Mucosa of descending colon (tissue), 3 donors: ENCODE results near the gene SFTPA2. TPM values are rescaled to one million over a fixed set of nuclear protein-coding genes. Genes with fewer than 3 reads are reported as not detected.
"Not testable (repeated sequence)": the region's sequence is repeated elsewhere in the genome, so short reads cannot be mapped to it uniquely, and the experiment has no call there.

Experiments
- ATAC-seq: fragments of 200-7000 bp; cut with Tn5 transposase; one replicate; pipeline ENCODE4 v1.9.1; 2020; ENCODE audit warnings: mild to moderate bottlenecking, moderate library complexity
- DNase-seq, 3 donors: peaks; one replicate each; pipeline ENCODE4 v3.0.0-alpha.2; 2020
- H3K36me3 ChIP-seq: fragments of 200-600 bp; one replicate; pipeline ENCODE4 v1.8.0; 2021; ENCODE audit warnings: low read depth, mild to moderate bottlenecking
- H3K4me1 ChIP-seq: fragments of 200-600 bp; one replicate; pipeline ENCODE4 v1.8.0; 2021; ENCODE audit warnings: low read depth, mild to moderate bottlenecking
- H3K4me3 ChIP-seq: fragments of 200-600 bp; one replicate; pipeline ENCODE4 v1.8.0; 2021; ENCODE audit warnings: mild to moderate bottlenecking
- H3K9me3 ChIP-seq: fragments of 200-600 bp; one replicate; pipeline ENCODE4 v1.8.0; 2021; ENCODE audit warnings: mild to moderate bottlenecking
- CTCF ChIP-seq: fragments of 200-600 bp; IDR thresholded peaks from one replicate; pipeline ENCODE4 v1.8.0; 2022; ENCODE audit warnings: antibody characterized with exemption, mild to moderate bottlenecking
- intact Hi-C, 2 donors: fragments of 100-400 bp; cut with DNase I in 1 of 2; cut with micrococcal nuclease in 1 of 2; formaldehyde crosslinking; loops; one replicate each; pipeline versions ENCODE4 v1.11.0 to v1.11.1; 2022; cut with DNase I, micrococcal nuclease
- total RNA-seq, 3 donors: library from RNA; stranded (reverse); fragmentation: NEBNext Ultra II Directional in 2 of 3; extraction: Animal tissue kit (Norgen Biotek cat#: 25700) in 2 of 3; gene quantifications; one replicate each; pipeline versions ENCODE4 v1.2.1 to v1.2.4, GENCODE V29; 2021 to 2023
- donor health status: DM: no; HTN: no; CAD: no; lungs with moderate emphysema.
- donor health status: DM: no; HTN: no; CAD: no.
- donor health status: DM: no; HTN: yes; CAD: no.

SFTPA2 gene
- total RNA-seq, 3 donors from 2014 or later, result 1.0 to 8.2 (median 2.8) TPM

GRCh38 chr10:79552143-79552542 lies 8.1 kb downstream of the SFTPA2 start:
- ATAC-seq (peak; percentile 21), DNase-seq (no peak)
- no peaks in the 10 kb centered on the region for H3K36me3 ChIP-seq
- no peaks in the 10 kb centered on the region for H3K4me1 ChIP-seq
- intact Hi-C loops, result no loop called here
- no peak for TF ChIP-seq CTCF
- no peaks in the 10 kb centered on the region for H3K9me3 ChIP-seq
- no peak overlapping the region for H3K4me3 ChIP-seq

DNA sequence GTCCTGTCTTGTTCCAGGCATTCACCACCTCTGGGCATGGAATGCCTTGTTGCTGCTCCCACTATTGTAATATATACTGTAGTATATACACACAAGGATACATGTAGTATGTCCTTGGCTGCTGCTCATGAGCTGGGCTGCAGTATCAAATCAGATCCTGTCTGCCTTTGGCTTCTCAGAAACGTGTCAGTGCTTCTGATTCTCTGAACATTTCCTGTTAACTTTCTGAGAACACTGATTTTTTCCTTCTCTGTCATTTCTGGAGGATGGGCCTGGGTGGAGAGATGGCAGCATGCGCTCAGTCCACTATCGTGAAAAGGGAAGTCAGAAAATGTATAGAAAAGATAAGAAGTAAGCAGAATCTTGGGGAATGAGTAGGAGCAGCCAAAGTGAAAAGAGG lies 12.2 kb downstream of the SFTPA2 start:
- no peaks in the 10 kb centered on the region for H3K9me3 ChIP-seq
- intact Hi-C loops, result no loop called here

GRCh38 chr10:79547128-79547527 lies 13.1 kb downstream of the SFTPA2 start:
- H3K36me3 ChIP-seq, H3K4me3 ChIP-seq, DNase-seq, H3K4me1 ChIP-seq, ATAC-seq, intact Hi-C loops, H3K9me3 ChIP-seq: not testable (repeated sequence)

More for the DNA sequence above, 12.2 kb downstream of the SFTPA2 start:
- ATAC-seq (no peak), DNase-seq (no peak)
- TF ChIP-seq CTCF, result no peak
- Histone ChIP-seq H3K36me3 (no peaks in the 10 kb centered on the region), H3K4me1 (no peaks in the 10 kb centered on the region), H3K4me3 (no peak overlapping the region)

DNA sequence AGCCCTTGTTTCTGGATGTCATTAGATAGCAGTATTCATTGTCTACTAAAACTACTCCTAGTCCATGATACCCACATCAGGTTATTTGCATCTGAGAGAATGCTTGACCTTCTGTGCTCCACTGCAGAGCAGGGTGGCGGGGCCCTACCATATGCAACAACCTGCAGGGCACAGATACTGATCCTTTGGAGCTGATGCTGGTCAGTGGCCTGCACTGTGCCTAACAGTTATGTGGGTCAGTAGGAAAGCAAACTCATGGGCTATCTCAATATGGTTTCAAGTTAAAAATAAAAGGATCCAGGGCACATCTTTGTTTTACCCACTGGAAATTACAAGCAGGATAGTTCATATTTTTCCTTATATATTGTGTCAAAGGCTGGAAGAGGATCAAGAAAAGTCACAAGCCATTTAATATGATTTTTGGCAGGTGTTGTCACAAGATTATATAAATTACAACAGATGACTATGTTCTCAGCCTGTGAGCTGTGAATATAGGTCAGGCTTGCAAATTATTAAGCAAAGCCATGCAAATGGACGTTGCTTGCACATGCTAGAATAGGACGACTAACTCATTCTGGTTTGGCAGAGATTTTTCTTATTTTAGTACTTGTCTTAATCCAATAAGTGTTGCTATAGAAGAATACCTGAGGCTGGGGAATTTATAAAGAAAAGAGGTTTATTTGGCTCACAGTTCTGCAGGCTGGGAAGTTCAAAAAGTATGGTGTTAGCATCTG lies 15.1 kb downstream of the SFTPA2 start:
- H3K9me3 ChIP-seq, intact Hi-C loops, ATAC-seq, H3K4me1 ChIP-seq, H3K36me3 ChIP-seq, DNase-seq, H3K4me3 ChIP-seq: not testable (repeated sequence)

- ATAC-seq, result peak; percentile 54
- intact Hi-C loops, result not testable (repeated sequence)
These were observed 15.8 kb downstream of the SFTPA2 start for GRCh38 chr10:79544408-79544807.

GRCh38 chr10:79542626-79543025 lies 17.6 kb downstream of the SFTPA2 start:
- intact Hi-C loops, result no loop called here
- no peak for ATAC-seq

More at GRCh38 chr10:79544408-79544807, 15.8 kb downstream of the SFTPA2 start:
- H3K4me3 ChIP-seq, DNase-seq, H3K4me1 ChIP-seq, H3K36me3 ChIP-seq, H3K9me3 ChIP-seq: not testable (repeated sequence)

DNA sequence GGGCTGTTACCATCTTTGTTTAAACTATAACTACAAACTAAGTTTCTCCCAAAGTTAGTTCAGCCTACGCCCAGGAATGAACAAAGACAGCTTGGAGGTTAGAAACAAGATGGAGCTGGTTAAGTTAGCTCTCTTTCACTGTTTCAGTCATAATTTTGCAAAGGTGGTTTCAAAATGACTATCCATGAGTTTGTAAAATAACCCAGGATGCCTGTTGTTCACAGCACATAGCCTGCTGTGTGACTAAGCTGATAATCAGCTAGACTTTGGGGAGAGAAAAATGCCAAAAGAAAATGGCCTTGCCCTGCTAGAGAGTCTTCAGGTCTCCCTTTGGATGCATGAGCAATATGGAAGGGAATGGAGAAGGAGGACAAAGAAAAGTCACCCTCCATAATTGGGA lies 19.3 kb downstream of the SFTPA2 start:
- ATAC-seq, H3K9me3 ChIP-seq, H3K4me1 ChIP-seq, intact Hi-C loops, H3K36me3 ChIP-seq, H3K4me3 ChIP-seq, DNase-seq: not testable (repeated sequence)

More at GRCh38 chr10:79542626-79543025, 17.6 kb downstream of the SFTPA2 start:
- no peak for TF ChIP-seq CTCF
- Histone ChIP-seq H3K36me3 (no peaks in the 10 kb centered on the region), H3K4me1 (no peaks in the 10 kb centered on the region), H3K4me3 (no peak overlapping the region), H3K9me3 (no peaks in the 10 kb centered on the region)
- DNase-seq, result no peak

GRCh38 chr10:79538311-79538710 lies 21.9 kb downstream of the SFTPA2 start:
- intact Hi-C loops, H3K4me1 ChIP-seq, H3K4me3 ChIP-seq, DNase-seq, H3K9me3 ChIP-seq, ATAC-seq, H3K36me3 ChIP-seq: not testable (repeated sequence)

DNA sequence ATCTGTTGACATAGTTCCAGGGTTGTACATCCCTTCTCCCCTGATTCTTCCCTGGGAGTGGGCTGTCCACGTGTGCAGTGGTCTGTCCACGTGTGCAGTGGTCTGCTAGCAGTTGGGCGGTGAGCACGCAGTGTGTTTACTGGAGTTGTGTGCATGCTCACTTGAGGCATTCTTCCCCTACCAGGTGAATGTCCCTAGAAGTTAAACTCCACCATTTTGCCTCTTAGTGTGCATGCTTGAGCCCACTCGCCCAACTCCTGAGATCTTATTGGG lies 26.4 kb downstream of the SFTPA2 start:
- H3K4me1 ChIP-seq, ATAC-seq, H3K4me3 ChIP-seq, H3K36me3 ChIP-seq, H3K9me3 ChIP-seq, DNase-seq, intact Hi-C loops: not testable (repeated sequence)

- H3K4me3 ChIP-seq, H3K4me1 ChIP-seq, intact Hi-C loops, H3K36me3 ChIP-seq, H3K9me3 ChIP-seq, ATAC-seq: not testable (repeated sequence)
- DNase-seq, result peak in 1 of 3 donors; percentile 32
These were observed 26.9 kb downstream of the SFTPA2 start for GRCh38 chr10:79533142-79533902.

- H3K4me1 ChIP-seq, H3K9me3 ChIP-seq, ATAC-seq, H3K36me3 ChIP-seq, intact Hi-C loops, DNase-seq, H3K4me3 ChIP-seq: not testable (repeated sequence)
These were observed 31.9 kb downstream of the SFTPA2 start for GRCh38 chr10:79528261-79528660.
